ENCODE results near the gene BRINP2.

- no peak for TF ChIP-seq CTCF (IDR thresholded peaks at IDR 0.05; ENCODE audit: insufficient read depth, low read length)
- TF ChIP-seq REST (IDR thresholded peaks at IDR 0.05; ENCODE audit: insufficient replicate concordance, low read depth): no peak
- TF ChIP-seq GABPA (IDR thresholded peaks at IDR 0.05; ENCODE audit: low read depth): no peak
- no peak for TF ChIP-seq POLR2AphosphoS5 (IDR thresholded peaks at IDR 0.05; ENCODE audit: low read depth)
- TF ChIP-seq SPI1 (IDR thresholded peaks at IDR 0.05; ENCODE audit: borderline replicate concordance, low read depth): no peak
Observed at GRCh38 chr1:177190308-177190970, 19.7 kb downstream of the BRINP2 start.

Measured in HL-60 (cell line).